GM10847 (cell line): ENCODE measurements around the gene LNPEP.

Source experiments
- POLR2A ChIP-seq: IDR thresholded peaks from 2 replicates; pipeline ENCODE4 v1.6.1; 2011; ENCODE audit not compliant: insufficient read length; ENCODE audit errors: extremely low read depth

LNPEP gene

GRCh38 chr5:97078958-97079743 lies 143.3 kb downstream of the LNPEP start:
- TF ChIP-seq POLR2A, result no peak

- TF ChIP-seq POLR2A, result no peak
These were observed 149.7 kb downstream of the LNPEP start for GRCh38 chr5:97085459-97086181.
